ENCODE results near the gene CNOT4. TPM values are rescaled to one million over a fixed set of nuclear protein-coding genes. Genes with fewer than 3 reads are reported as not detected.
A peak's percentile ranks its signal among the peaks of the same experiment; 100 is the strongest.
"Not testable (repeated sequence)": the region's sequence is repeated elsewhere in the genome, so short reads cannot be mapped to it uniquely, and the experiment has no call there.

CNOT4 gene
- total RNA-seq, 1 donor from 2014 or later, result 25.7 TPM

DNA sequence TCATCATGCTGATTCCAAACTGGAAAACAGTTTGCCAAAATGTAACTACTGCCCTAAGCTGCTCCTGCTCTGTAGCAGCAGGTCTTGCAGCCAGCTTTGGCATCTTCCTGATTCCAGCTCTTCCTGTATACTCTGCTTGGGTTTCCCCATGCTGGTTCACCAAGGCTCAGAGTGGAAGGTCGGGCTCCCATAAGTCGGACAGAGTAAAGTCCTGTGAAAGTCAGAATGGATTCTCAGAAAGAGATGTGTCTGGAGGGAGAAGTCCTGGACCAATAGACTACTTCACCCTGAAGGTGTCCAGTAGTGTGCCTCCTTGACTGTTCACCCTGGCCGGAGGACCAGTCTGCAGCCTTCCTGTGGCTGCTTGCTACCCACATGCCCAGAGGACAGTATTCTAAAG is 182.4 kb downstream of the CNOT4 start:
- DNase-seq (ENCODE audit: low spot score), result no peak

DNA sequence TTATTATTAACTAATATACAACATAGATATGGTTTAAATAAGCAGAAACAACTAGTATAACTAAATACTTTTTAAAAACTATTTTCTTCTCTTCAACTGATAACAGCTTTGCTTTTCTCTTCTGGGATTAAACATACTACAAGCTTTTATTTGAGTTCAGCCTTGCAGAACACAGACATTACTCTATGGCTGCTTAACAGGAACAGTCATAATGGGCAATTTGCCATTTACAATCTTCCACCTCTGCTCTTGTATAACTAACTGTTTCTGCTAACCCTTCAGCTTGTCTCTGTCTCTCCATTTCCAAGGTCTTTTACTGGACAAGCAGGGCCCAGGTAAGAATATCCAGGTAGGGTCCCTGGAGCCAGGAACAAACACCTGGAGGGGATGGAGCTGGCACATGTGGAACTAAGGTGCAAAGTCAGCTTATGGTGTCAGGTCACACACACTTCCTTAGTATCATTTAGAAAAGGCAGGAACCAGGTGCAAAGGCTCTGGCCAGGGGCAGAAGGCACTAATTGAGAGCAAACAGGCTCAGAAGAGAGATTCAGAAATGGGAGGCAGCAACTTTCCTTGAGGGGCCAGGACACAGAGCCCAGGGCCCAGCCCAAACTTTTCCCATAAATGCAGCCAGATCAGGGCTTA is 183.1 kb downstream of the CNOT4 start:
- no peak for DNase-seq (ENCODE audit: low spot score)

DNA sequence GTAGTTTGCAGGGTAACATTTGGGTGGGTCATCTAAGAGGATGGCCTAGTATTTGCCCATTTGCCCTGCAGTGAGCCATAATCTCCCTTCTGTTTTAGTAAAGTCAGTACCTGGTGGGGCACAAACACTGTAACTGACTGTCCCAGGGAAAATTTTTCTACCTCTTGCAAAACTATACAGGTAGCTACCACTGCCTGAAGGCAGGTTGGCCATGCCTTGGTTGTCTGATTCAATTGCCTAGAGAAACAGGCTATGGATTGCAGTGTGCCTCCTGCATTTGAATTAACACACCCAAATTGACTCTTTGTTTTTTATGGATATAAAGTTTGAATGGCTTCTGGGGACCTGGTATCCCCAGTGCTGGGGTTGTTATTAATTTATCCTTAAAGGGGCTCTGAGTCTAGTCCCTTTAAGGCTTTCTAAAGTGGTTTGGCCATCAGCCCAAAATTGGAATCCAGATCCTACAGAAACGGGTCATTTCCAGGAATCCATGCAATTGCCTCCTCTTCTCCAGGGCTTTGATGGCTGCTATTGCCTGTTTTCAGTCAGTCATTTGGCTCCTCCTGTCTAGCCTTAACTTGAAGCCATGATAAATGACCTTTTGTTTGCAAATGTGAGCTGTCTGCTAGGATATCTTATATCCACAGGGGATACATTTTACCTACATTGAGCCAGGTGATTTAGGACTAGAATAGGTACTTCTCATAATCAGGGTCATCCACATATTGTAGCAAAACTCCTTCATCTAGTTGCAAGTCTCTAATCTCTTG is 187.1 kb downstream of the CNOT4 start:
- DNase-seq (ENCODE audit: low spot score), result no peak

DNA sequence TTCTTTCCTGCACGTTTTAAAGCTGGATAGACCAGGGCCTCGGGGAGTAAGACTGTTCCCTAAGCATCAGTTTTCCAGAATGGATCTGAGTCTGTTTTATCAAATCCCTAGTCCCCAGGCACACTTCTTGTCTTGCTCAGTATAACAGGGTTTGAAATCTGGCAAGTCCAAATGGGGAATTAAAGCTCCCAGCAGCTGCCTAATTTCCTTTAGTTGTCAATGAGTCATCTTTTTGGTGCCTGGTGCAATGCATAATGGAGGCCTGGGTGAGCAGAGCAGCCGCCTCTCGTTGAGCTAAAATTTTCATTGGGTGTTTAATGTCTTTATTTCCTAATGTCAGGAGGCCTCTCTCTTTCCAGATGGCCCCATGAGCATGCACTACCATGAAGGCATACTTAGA is 188.3 kb downstream of the CNOT4 start:
- no peak for DNase-seq (ENCODE audit: low spot score)

DNA sequence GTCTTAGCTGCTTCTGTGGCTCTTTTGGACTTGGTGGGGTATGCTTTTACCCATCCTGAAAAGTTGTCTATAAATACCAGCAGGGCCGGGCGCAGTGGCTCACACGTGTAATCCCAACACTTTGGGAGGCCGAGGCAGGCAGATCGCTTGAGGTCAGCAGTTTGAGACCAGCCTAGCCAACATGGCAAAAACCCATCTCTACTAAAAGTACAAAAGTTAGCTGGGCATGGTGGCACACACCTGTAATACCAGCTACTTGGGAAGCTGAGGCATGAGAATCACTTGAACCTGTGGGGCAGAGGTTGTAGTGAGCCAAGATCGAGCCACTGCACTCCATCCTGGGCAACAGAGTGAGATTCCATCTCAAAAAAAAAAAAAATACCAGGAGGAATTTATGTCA is 188.9 kb downstream of the CNOT4 start:
- DNase-seq (ENCODE audit: low spot score), result not testable (repeated sequence)

DNA sequence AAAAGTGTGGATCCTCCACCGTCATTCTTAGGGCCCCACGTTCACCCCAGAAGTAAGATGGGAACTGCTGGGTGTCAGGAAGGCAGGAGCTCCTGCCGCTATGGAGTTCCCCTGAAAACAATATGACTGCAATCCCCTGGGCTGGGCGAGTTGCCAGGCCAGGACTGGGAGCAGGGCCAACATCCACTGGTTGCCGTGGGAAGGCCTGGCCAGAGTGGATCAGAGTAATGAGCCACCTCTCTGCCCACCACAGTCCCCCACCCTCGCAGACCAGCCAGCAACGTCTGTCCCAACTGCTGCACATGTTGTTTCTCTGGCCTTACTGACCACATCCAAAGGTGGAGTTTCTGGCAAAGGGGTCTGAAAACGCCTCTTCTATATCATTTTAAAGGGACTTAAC is 189.6 kb downstream of the CNOT4 start:
- peak; percentile 74 for DNase-seq (ENCODE audit: low spot score)

DNA sequence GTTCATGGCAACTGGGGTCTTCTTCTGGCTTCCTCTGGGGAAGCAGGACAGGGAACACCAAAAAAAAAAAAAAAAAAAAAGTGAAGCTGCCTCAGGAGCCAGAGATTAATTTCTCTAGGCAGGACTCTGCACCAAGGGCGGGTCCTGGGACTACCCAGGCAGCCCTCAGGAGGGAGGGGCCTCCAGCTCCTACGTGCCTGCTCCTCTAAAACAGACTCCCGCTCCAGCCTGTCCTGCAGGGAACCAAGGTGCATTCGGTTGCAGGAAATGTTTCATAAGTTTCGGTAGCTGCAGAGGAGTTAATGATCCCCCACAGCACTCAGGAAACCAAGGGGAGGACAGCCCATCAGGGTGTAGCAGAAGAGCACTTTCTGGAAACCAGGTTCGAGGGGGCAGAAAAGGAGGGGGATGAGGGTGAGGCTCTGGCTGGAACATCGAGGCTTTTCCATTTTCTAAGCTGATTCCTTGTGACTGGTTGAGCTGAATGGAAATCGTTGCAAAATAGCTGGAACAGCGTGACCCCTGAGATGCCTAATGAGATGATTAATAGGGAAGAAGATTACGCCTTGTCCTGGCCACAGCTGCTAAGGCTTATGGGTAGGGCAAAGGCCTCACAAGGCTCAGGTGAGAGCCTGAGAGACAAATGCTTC is 192.1 kb downstream of the CNOT4 start:
- DNase-seq (ENCODE audit: low spot score), result peak; percentile 28

DNA sequence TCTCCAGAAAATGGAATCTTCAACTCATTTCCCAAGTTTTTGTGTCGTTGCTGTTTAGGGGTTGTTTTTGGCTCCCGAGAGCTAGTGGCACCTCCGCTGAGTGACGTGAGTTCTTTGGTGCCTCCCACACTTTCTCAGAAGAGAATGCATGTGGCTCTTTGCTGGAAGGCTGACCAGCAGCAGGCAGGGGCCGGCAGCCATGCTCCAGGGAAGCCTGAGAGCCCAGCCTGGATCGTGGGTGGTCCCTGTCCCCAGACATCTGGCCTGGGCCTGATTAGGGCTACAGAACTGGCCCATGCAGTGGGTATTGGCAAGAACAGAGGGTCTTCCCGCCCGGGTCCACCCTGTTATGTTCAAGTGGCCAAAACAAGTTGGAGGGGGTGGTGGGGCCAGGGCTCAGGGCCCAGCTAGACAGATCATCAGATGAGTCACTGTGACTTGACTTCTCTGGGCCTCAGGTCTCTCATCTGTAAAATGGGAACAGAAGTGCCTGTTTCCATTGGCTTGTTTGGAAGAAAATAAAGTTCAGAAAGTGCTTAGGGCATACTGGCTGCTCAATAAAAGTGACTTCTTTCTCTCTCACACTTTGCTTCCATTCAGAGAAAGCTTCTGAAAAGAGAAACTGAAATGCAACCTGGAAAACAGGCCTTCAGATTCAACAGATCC is 193.1 kb downstream of the CNOT4 start:
- no peak for DNase-seq (ENCODE audit: low spot score)

DNA sequence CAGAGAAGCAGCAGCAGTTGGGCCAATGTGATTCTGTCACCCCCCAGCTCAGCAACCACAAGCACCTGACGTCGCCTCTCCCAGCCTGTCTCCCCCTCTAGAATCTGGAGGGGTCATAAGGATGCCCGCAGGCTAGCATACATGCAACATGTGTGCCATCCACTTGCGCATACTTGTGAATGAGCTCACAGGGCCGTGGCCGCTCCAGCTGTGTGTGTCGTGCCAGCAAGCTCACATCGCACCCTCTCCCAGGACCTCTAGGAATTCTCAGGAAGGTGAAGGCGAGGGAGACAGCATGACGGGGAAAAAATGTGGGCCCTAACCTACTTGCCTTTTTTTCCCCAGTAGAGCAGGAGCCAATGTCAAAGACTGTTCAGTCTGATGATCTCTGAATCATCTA is 195.9 kb downstream of the CNOT4 start:
- DNase-seq (ENCODE audit: low spot score), result no peak

Other genes starting within 250 kb of the CNOT4 start
- gene NUP205, start 47.8 kb upstream of the CNOT4 start, total RNA-seq, result 30.9 TPM
- gene STMP1, start 152.4 kb upstream of the CNOT4 start, total RNA-seq, result 35.2 TPM
- gene SLC13A4, start 218.1 kb upstream of the CNOT4 start, total RNA-seq, result not detected
- 13.7 TPM for gene FAM180A, start 238.7 kb upstream of the CNOT4 start, total RNA-seq